GOT3 (cell line): ENCODE measurements around the gene CD58.

Experiments used
- DNase-seq: peaks from one replicate; lab custom pipeline; 2025; ENCODE audit warnings: mixed read lengths; lab: John Stamatoyannopoulos, UW

Gene CD58

DNA sequence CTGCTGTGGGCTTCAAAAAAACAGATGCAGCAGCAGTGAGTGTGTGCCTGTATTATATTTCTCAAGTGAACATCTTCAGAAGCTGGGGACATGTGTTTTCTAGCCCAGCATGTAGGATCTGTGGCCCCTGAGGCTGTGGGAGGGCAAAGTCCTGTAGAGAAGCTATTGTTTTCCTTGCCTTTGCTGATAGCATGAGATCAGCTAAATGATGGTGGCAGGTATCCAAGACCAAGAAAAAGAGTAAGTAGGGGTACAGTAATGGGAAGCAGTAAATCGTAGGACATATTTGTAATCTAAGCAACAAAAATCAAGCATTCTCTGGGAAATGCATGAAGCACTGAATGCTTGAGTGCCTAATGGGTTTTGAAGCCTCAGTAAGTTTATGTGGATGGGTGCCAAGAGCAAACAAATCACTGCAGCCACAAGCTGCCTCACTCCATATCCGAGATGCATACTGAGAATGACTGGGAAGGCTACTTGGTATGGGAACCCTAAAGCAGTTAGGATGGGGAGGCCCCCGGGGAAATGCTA, 98.3 kb downstream of the CD58 start:
- no peak for DNase-seq

DNA sequence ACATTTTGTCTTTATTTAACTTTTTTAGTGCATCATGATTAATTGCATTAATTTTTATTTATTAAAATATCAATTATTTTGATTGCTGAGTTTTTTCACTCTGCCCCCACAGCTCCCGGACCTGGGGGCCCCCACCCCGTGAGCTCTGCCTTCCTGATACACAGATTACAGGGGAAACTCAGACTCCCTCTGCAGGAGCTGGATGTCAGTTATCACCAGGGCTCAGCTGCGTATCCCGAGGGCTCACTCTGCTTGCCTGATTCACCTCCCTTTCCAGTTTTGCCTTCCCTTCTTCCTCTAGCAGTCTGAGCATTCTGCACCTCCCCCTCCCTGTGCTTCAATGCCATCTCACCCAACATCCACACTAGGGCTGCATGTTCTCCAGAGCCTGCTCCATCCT, 99.6 kb downstream of the CD58 start:
- DNase-seq = no peak

DNA sequence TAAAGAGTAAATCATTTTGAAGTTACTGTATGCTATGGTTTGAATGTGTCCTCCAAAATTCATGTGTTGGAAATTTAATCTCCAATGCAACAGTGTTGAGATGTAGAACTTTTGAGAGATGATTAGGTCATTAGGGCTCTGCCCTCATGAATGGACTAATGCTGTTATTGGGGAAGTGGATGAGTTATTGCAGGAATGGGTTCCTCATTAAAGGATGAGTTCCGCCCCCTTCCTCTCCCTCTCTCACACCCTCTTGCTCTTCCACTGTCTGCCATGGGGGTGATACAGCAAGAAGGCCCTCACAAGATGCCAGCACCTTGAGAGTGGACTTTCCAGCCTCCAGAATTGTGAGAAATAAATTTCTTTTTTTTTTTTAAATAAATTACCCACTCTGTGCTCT, 100.2 kb downstream of the CD58 start:
- DNase-seq = no peak

DNA sequence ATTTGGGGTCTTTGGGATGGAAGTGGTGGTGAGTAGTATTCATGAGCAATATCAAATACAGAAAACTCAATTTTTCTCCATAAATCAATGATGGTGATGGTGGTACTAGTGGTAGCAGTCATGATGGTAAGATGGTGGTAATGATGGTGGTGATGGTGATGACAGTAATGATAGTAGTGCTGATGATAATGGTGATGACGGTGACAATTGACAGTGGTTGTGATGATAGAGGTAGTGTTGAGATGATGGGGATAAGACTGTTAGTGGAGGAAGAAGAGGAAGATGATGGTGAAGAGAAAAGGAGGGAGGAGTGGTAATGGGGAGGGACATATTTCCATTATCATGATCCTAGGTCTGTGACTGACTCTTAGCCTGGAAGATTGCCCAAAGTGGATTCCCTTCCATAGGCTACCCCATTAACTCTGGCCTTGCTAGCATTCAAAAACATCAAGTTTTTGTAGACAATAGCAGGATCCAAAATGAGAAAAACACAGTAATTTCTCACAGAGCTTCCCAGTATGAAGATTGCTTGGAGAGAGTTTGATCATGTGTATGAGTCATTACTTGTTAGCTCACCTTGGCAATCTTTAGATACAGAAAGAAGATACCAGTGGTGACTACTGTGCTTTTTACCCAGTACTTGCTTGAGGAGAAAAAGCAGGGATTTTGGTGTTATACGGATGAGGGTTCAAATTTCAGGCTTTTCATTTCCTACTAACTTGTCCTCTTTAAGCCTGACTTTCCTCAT, 103.8 kb downstream of the CD58 start:
- DNase-seq = no peak

DNA sequence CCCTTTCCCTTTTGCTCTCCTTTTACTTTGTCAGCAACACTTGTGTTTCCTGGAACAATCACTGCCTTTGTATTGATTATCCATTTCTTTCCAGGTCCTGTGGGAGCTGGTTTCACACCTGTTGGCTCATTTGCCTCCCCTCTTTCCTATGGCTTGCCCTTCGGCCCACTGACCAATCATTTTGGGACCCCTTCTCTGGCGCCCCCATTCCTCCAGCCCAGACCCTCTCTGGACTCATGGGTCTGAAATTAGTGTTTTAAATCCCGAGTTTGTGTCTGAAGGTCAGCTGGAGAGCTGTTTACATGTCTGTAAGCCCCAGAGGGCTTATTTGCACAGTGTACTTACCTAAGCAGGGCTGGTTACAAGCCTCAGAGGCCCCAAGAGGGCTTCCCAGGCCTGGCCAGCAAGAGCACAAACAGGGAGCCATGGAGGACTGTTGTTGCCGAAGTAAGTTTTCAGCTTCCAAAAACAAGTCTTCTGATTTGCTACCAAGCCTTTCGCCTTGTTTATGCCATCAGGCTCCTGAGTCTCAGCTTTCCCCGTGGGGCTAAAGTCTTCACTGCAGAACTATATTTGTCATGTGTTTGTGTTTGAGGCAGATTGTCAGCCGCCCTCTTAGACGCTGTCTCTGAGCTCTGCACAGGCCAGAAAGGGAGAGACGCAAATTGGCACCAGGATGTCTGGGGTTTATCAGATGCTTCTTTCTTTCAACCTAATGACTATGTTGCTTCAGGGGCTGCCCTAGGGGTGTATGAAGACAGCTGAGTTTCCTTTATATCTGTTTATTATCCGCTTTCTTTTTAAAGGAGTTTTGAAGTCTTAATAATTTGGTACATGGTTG, 104.8 kb downstream of the CD58 start:
- no peak for DNase-seq

DNA sequence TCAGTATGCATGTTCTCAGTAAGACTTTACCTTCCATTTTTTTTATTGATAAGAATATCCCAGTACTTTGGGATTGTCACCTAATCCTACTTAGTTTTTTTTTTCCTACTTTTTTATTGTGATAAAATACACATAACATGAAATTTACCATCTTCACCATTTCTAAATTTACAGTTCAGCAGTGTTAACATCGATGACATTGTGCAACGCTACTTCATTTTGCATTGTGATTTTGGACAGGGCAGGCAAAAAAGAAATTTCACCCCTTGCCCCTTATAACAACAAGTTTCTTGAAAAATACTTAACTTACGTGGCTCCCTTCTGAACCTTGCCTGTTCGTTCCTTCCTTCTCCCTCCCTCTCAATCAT, 105.4 kb downstream of the CD58 start:
- DNase-seq = no peak
